GM21381 (cell line): ENCODE data around the gene GPR17.

Experiments
- ATAC-seq: cut with Tn5 transposase; IDR thresholded peaks from one replicate; pipeline ENCODE4 v1.9.1; 2021; ENCODE audit warnings: mild to moderate bottlenecking, moderate library complexity; ENCODE audit not compliant: unreplicated experiment

The GPR17 gene

DNA sequence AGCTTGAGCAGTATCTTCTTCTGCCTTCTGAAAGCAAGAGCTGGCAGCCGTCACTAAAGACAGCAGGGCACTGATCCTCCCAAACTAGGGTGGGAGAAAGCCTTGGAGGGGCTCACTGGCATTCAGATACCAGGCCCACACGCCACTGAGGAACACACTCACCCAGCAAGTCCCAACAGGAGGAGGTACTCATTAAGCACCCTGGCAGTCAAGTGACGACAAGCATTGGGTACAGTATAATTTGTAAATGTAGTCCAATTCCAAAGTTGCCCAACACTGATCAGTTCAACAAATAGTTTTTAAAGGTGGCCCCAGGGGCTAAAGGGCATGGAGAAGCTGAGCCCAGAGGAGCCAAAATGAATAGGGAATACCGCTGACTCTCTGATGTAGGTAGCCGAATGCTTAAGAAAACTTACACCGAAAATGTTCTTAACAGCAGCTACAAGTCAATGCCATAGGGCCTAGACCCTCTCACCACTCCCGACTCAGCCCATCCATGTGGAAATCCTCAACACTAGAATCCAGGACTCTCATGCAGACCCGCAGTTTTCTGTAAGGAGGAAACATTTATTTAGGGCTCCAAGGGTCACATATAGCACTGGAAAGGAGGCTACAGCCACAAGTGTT, 19.4 kb downstream of the GPR17 start:
- ATAC-seq, result no peak

DNA sequence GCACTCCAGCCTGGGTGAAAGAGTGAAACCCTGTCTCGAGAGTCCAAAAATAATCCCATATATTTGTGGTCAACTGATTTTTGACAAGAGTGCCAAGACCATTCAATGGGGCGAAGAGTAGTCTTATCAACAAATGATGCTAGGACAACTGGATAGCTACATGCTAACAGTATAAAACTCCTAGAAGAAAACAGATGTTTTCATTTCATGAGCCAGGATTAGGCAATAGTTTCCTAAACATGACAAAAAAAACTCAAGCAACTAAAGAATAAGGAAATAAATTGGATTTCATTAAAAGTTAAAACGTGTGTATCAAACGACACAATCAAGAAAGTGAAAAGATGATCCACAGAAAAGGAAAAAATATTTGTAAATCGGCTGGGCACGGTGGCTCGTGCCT, 23.1 kb downstream of the GPR17 start:
- no peak for ATAC-seq

DNA sequence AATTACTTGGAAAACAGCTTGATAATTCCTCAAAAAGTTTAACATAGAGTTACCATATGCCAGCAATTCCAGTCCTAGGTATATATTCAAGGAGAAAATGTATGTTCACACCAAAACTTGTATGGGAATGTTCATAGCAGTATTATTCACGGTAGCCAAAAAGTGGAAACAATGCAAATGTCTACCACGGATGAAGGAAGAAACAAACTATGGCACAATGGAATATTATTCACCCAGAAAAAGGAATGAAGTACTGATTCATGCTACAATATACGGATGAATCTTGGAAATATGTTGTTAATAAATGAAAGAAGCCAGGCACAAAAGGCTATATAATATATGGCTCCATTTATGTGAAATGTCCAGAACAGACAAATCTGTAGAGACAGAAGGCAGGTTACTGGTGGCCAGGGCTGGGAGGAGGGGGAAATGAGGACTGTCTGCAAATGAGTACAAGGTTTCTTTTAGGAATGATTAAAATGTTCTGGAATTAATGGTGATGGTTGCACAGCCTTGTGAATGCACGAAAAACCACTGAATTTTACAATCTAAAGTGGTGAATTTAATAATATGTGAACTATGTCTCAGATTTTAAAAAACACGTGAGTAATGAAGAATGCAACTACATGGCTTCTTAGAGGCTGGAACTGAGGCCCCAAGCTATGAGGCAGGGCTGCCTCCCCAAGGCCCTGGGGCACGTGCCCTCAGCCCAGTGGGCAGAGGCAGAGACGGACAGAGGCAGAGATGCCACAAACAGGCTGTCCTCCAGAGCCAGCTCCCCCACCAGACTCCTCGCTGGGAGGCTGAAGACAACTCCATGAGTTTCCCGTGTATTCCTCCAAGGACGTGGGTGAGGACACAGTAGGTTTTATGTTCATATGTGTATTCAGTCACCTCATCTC, 24.4 kb downstream of the GPR17 start:
- no peak for ATAC-seq

DNA sequence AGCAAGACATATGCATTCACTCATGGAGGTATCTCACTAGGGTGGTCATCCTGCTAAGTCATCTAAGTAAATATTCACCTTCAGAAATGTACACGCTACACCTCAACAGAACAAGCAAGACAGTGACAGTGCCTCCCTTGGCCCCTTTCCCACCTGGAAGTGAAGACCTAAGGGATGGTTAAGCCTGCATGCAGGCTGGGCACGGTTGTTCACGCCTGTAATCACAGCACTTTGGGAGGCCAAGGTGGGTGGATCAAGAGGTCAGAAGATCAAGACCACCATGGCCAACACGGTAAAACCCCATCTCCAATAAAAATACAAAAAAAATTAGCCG, 25.0 kb downstream of the GPR17 start:
- no peak for ATAC-seq

DNA sequence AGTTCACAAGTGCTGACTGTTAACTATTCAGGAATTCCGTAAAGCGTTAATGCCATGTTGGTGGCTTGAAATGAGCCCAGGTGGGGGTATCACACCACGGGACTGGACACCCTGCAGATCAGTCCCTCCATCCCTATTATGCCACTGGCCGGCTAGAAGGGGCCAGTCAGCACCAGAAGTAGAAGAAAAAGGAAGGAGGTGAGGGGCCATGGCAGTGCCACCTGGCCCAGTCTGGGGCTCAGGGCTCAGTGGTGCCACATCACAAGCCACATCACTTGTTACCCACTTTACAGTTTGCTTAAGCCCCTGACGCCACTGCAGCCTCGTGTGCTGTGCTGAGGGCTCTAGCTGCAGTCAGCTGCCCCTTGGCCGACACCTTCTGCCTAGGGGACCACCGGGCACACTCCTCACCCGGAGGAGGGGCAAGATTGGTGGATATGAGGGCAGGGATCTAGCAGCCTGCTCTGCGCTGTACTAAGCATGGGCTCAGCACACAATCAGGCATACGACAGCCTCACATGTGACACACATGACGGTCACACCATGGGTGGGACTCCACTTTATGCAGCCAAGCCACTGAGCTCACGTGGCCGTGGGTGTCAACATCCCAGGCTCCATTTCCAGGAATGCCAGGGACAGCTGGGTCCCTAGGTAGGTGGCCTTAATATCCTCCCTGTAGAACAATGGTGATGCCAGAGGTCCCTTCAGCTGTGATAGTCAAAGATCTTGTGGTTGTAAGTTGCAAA, 25.8 kb downstream of the GPR17 start:
- ATAC-seq, result no peak

DNA sequence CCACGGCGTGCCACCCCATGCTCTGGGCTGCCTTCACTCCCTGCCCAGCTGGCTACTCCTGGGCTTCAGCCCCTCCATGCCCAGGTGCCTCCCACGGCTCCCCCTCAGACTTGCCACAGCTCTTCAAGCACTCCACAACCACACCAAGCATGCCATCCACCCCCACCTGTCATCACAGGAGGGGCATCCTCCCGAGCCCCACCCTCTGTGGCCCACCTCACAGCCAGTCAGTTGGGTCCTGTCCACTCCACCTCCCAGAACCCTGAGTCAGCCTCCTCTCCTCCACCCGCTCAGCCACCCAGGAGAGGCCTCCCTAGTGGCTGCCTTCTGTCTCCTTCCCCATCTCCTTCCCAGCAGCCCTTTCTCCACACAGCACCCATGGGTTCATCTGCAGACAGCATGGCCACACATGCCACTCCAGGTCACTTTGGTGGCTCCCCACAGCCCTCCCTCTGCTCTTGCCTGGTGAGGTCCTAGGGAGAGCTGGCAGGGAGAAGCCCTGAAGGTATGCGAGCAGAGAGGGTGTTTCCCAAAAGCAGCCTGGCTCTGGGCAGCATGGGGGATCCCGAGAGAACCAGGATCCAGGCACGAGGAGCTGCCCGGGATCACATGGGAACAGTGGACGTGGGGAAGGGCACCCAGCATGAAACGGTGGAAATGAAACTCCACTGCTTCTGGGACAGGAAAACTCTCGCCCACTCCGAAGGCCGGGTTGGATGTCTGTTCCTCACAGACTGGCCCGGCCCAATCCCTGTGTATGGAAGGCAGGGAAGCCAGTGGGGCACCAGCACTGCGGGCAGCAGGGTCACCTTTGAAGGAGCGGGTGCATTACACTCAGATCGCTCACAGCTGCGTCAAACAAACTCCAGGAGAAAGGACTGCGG, 26.6 kb downstream of the GPR17 start:
- no peak for ATAC-seq

- ATAC-seq, result no peak
Observed at GRCh38 chr2:127673291-127674069, 27.5 kb downstream of the GPR17 start.

DNA sequence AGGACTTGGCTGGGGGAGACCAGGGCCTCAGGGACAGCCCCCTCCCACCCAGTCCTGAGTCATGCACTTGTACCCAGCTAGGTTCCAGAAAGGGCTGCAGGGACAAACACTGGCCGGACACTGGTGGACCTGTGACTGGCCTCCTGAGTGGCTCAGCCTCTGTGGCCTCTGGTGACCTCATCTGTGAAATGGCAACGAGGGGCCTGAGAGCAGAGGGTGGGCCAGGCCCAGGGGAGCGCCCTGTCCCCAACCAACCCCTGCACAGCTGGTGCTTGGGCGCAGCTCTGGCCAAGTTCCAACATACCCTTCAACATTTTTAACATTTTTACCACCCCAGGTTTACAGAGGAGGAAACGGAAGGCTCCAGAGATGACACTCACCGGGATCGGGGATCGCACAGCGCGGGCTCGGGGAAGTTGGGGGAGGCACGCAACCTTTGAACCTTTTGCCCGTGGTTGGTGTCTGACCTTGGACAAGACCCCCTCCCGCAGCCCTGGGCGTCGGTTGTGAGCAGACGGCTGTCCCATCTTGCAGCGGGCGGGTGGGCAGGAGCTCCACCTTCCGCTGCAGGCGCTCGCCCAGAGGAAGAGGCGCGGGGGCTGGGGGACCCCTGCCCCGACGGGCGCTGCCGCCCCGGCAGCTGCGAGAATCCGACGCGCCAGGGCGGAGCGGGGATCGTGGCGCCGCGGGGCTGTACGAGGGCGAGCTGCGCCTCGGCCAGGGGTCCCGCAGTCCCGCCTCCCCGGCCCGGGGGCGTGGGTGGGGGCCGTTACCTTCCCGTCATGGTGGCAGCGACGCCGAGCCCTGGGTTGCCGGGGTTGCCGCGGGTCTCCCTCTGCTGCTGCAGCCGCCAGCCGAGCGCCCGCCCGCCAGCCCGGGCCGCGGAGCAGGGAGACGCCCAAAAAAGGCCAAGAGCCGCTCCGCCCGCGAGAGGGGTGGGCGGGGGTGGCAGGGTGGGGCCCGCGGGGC, 28.6 kb downstream of the GPR17 start:
- no peak for ATAC-seq

DNA sequence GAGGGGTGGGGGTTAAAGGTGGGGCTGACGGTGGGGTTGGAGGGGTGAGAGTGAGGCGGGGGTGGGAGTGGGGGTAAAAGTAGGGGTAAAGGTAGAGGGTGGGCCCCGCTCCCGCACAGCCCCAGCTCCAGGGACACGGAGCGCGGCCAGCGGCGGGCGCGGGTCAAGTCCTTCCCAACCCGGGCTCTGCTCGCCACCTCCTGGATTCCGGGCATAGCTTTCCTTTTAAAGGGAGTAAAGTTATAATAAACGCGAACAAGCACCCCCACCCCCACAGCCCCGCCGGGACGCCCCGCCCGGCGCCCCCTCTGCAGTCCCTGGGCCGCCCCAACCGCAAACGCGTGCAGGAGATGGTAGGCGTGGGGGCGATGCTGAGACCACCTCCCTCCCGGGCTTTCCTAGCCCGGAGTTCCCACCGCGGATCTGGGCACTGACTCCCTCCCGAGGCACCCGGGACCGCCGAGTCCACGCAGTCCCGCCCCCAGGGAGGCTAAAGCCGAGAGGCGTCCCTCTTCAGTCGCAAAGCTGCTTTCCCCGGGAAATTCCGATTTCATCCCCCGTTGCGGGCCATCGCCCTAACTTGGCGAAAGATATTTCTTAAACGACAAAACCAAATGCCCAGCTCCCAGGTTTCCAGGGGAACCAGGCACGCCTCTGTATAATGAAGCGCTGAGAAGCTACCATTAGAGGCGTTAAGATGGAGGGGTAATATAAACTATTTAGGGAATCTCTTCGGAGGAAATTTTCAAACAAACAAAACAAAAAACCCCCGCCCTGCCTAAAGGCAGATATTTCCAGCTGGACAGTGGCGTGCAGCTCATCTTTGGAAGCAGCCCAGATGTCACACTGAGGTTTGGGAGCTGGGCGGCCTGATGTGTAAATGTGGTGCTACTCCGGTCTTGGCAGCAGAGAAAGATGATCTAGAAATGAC, 29.6 kb downstream of the GPR17 start, which contains the start of gene LIMS2:
LIMS2 (minus strand) TSS at position 200 of the 931 bp plus-strand sequence. CDS start 506 bp downstream, outside the sequence.
- ATAC-seq, result no peak

- ATAC-seq, result no peak
Observed at GRCh38 chr2:127676906-127677305, 31.0 kb downstream of the GPR17 start.

- no peak for ATAC-seq
Observed at GRCh38 chr2:127678531-127678930, 32.6 kb downstream of the GPR17 start.

DNA sequence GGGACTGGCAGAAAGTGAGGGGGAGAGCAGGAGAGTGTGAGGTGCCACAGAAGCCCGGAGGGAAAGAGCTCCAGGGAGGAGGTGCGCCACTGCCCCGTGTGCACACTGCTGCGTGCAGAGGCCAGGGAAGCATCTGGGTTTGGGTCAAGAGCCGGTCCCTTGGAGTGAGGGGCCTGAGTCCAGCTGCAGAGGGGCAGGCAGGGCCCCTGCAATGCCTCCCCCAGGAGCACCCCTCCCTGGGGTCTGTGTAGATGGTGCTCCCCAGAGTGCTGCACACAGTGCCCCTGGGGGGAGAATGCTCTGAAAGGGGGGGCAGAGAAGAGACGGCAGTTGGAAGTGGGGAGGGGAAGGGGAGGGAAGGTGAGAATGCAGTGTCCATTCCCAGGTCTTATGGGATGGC, 33.0 kb downstream of the GPR17 start:
- no peak for ATAC-seq

- ATAC-seq, result no peak
Observed at GRCh38 chr2:127679680-127680361, 33.9 kb downstream of the GPR17 start.

- ATAC-seq, result no peak
Observed at GRCh38 chr2:127680706-127681287, 34.8 kb downstream of the GPR17 start.

DNA sequence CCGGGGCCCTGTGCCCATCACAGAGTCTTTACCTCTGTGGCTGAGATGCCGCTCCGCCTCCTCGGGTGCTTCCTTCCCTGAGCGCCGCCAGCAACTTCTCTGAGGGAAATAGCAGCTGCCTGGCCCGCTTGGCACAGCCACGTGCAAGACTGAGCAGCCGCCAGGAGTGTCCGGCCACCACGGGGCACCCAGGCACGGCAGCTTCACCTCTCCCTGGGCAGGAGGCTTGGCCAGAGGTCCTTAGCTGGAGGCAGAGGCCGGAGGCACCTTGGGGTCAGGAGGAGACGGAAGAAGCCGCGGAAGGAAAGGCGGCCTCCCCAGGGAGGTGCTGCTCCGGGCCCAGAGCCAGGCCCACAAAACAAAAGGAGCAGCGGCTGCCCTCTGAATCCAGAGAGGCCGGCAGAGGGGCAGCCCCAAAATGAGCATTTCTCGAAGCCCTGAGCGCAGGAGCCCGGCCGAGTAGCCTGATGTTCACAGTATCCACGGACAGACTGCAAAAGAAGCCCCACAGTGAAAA, 35.4 kb downstream of the GPR17 start:
- ATAC-seq, result no peak
